CD4-positive, alpha-beta T cell treated with Interleukin-4 for 1 hour (primary cell): ENCODE data around the gene CCN6.
"Not testable (repeated sequence)": the region's sequence is repeated elsewhere in the genome, so short reads cannot be mapped to it uniquely, and the experiment has no call there.

Experiments used
- DNase-seq, 2 donors: peaks; one replicate each; pipeline ENCODE4 v3.0.0-alpha.2; 2020 to 2022

Gene CCN6

DNA sequence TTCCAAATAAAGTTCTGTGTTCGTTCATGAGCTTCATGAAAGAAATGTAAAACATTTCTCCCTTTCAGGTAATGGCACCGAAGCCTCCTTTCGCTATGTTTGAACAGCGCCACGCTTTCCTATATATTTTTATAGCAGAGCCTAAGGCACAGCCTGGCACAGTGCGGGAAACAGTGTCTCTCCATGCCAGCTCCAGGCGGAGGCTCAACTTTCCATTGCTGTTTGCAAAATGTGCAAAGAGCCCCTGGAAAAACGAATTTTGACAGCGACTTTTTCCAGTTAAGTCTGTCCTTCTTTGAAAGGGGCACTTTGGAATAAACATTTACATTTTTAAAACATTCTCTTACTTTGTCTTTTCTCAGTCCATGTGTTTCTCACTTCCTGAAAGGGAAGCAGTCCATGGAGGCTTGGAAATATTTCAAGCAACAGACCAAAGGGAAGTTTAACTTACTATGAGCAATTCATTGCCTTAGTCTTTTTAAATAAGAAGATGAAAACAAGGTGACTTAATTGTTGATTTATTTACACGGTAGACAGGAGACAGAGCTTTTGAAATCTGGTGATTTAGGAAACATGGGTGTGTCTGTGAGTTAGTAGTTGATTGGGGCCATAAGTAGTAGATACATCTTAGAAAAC lies 769 bp downstream of the CCN6 start:
- DNase-seq, result no peak

DNA sequence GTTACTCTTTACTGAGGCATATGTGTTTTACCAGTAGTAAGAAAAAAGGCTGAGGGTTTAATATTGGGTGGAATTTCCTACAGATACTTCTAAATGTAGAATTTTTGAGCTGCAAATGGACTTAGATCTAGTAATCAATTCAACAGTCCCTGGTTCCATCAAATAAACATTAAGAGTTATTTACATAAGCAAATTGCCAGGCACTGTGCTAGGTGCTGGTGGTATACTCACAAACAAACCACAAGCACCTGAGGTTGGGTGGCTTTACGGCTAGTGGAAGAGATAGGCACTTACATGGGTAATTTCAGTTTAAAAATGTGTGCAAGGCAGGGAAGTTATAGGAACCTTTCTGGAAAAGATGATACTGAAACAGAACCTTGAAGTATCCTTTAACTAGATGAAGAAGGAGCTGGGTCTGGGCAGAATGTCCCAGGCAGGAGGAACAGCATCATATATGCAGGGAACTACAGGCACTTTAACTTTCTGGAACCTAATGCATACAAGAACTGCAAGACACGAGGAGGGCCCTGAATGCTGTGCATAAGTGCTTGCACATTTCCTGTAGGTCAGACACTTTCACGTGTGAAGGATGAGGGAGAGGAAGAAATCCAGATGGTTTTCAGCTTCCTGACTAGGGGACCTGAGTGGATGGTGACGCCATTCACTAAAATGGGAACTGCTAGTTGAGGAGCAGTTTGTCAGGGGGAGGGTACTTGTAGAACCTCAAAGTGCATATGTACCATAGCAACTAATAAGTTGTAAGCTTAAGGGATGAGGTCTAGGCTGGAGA lies 4.5 kb downstream of the CCN6 start:
- DNase-seq, result no peak

DNA sequence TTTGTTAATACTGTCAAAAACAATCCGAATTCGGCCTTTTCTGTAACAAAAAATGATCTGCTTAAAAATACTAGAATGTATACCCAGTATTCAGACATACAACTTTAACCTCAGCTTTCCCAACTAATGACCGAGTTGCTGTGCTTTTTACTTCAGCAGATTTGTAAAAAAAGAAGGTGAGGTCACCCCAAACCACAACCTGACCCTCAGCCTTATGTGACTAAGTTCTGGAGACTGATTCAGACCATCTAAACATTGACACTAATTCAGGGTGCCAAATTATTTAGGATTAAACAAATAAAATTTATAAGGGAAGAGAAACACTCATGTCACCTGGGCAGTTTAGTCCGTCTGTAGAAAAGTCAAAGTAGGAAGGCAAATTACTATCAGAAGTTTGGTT lies 7.7 kb downstream of the CCN6 start:
- no peak for DNase-seq

DNA sequence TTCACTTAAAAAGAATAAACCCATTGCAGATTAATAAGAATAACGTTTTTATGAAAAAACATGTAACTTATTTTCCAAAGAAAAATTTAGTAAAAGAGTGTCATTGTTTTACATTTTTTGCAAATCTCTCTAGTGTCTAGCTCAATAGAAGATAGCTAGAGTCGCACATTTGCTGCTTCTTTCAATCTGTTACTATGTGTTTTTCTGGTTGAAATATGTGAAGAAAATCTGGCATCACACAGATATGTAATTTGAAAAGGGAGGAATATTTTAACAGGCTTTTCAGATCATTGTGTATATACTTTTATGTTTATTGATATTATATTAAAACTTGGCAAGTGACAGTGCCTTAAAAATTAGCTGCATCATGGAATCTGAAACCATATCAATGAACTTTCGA lies 9.1 kb downstream of the CCN6 start:
- no peak for DNase-seq

DNA sequence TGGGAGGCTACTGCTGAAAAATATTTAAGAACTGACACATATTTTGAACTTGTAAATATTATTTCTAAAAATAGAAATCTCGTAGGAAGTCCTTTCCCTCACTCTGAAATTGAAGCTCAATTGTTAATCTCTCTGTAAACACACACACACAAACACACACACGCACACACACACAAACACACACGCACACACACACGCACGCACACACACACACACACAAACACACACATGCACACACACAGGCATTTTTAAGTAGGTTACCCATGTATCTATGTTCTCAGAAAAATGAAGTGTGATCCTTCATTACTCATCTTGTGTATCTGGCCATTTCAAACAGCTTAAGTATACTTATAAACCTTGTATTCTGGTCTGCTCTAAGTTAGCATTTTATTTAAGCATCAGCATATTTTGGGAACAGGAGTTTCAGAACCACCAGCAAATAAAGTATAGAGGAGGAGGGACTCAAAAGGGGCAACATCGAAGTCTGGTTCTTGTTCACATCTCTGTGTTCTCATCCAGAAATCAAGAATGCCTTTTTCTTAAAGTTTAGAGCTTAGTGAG lies 11.6 kb downstream of the CCN6 start:
- DNase-seq, result no peak

DNA sequence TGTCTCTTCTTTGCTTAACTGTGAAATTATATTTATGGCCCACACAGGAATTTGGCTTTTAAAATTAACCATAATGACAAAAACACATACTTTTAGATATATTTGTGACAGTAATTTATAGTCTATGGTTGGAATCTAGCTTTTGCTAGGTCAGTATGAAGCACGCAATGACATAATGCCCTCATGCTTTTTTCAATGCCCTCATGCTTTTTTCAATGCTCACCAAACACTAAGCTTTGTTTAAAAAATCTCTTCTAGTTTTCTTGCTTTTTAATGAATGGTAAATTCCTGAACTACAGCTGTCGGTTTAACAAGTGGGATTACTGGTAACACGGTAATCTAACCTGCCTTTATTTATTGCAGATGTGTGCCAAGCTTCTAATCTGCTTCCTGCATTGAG lies 12.7 kb downstream of the CCN6 start:
- no peak for DNase-seq

DNA sequence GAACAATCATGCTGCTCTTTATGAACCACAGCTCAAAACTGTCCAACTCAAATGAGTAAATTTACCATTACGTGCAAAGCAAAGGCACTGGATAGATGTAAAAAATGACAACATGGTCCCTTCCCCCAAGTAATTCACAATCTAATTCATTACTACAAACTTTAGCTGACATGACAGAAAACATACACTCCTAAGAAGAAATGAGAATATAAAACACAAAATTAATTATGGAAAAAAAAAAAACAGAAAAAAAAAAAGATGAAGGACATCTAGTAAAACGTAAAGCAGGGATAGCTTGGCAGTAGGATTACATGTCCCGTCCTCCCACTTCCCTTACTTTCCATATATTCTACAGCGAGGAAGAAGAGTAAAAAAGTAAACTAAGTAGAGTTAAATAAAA lies 27.7 kb downstream of the CCN6 start:
- no peak for DNase-seq

DNA sequence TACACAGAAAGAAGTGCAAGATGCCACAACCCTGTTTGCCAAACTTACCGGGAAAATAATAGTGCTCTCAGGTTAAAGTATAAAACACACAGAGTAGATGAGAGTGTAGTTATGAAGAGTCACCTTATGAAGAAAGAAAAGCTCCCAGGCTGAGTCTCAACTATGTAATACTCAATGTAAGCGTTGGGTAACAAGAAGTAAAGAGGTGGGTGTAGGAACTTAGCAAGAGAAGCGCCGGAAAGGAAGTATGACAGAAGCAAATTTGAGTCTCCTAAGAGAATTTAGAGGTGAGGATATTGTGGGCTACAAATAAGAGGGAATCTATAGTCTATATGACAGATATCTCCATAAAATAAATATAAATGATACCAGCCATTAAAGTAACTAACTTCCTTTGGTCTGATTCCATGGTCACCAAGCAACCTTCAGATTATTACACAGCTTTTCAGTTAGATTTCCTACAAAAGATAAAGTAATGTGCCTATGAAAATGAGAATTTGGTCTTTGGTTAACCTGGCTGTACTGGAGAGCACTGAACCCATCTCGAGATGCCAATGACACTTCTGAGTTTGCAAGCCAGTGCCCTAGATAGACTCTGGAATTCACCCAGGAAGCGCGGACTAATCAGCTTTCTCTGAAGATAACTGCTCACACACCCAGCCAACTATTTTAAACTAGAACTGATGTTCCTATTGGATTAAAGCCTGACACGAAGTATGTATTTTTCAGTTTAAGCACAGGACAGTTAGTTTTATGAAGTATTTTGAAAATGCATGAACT lies 31.6 kb downstream of the CCN6 start:
- DNase-seq, result no peak

DNA sequence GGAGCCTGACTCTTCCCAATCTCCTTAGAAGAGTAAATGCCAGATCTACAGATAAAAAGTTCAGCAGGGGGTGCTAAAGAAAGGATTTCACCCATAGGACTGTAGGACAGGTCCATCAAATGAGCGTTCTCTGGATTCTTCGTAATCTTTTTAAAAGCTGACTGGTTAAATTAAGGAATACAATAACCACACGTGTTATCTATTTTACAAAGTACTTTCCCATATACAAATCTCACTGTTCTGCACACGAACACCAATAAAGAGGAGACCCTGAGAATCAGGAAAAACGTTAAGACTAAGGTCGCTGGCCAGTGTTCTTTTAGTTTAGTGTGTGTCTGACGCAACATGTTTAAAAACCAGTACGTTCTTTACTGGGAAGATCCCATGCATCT lies 32.8 kb downstream of the CCN6 start:
- DNase-seq, result no peak

DNA sequence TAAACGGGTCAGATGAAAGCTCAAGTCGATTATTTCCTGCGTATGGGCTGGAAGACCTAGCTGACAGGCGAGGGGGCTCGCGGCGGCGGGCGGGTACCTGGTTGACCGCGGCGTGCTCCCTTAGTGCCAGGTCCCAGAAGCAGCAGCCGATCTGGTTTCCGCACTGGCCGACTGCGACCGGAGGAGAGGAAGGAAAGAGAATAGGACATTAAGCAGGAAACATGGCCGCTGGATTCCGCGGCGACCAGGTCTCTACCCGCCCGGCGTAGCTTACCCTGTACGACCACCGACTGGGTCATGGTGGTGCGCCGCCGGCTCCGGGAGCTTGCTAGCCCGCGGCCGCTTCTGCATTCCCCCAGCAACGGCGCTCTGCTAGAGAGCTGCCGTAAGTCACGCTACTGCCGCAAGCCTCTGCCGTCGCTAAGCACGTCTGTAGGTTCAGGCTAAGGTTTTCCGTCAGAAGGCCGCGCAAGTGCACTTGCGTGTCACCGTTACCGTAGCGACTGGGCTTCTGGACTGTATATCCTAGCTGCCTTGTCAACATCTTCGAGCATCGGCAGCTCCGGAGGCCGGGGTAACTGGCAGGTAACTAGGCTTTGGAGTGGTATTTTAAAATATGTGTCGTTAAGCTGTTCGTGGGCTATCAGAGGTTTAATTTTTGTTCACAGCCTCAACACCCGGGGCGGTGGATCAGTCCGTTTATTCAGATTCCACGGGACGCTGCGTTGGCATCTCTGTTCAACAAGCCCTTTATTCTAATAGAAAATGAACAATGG lies 33.4 kb downstream of the CCN6 start, which contains the start of the genes FAM229B and TUBE1:
Gene FAM229B, plus strand, starts transcription at position 456 of the 776 bp plus-strand sequence. CDS start 11,693 bp downstream, outside the sequence.
Gene TUBE1, minus strand, starts transcription at position 347 of the 776 bp plus-strand sequence. Its CDS starts 48 bp downstream, at position 299.
- DNase-seq, result peak; percentile 95 to 97

DNA sequence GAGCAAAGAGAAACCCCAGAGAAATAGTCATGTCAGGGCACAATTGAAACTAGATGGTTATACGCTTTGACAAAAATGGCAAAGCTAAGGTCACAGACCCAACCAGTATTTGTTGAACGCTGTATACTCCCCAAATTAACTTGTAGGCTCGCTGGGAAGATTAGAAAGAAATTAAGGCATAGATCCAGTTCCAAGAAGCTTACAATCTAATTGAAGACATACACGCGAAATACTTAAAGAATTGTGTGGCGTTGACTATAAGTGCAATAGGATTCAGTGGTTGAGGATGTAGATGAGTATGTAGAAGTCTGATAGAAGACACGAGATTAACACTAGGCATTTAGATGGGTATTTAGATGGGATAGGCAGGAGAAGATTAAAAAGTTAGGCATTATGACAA lies 34.0 kb downstream of the CCN6 start:
- no peak for DNase-seq

DNA sequence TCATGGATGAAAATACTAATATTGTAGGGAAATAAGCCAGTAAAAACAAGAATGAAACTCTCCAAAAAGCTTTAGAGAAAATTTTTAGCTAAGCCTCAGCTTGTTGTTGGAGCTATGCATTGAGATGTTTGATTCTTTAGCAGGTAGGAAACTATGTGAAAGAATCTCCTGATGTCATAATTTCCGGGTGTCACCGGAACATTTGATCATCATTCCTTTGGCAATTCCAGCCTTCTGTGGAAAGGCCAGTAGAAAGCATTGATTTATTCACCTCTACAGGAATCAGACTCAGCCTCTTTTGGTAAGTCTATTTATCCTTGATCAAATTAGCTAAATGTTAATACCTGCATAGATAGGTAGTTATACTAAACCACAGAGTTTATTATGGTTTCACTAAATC lies 43.0 kb downstream of the CCN6 start:
- DNase-seq, result no peak

DNA sequence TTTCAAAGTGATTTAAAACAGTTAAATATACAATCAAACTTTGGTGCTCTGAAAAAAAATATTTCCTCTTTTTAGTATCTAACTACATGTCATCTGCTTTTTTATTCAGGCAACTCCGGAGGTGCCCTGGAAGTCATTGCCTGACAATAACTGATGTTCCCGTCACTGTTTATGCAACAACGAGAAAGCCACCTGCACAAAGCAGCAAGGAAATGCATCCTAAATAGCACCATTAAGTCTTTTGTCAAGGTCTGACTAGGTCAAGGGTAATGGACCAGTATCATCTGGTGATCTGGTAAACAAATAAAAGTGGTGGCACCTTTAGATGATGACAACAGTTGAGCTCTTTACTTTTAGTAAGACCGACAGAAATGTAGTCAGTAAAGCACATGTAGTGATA lies 46.7 kb downstream of the CCN6 start:
- no peak for DNase-seq

DNA sequence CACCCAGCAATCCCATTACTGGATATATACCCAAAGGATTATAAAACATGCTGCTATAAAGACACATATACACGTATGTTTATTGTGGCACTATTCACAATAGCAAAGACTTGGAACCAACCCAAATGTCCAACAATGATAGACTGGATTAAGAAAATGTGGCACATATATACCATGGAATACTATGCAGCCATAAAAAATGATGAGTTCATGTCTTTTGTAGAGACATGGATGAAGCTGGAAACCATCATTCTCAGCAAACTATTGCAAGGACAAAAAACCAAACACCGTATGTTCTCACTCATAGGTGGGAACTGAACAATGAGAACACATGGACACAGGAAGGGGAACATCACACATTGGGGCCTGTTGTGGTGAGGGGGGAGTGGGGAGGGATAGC lies 52.1 kb downstream of the CCN6 start:
- not testable (repeated sequence) for DNase-seq

DNA sequence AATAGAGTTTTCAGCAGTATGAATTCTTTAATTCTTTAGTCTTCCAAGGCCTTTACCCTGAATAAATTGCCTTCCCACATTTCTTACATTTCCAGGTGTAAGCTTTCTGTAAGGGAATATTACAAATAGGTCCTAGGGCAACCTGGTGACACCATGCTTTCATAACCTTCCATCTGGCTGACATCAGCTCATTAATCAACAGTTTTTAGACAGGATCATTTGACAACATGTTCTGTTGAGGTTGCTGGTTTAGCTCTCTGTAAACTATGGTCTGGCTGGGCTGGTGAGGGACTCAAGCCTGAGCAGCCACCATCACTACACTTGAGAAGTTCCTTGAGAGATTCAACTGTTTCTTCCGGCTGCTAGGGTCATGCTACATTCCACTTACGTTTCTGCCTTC lies 52.7 kb downstream of the CCN6 start:
- no peak for DNase-seq

DNA sequence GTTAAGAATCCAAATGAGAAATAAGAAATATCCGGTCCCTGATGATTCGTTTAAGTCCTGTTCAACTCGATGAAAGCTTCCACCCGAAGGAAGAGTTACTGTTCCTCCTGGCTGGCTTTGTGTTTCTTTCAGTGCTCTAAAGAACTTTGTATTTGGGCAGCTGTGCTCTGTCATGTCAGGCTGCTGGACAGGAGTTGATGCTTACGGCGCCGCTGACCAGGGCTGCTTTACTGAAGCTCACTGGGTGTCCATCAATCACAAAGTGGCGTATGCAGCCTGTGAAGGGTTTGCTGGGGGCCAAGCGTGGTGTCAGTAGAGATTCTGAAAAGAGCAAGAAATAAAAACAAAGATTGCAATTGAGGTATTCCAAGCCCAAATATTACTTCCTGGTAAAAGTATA lies 55.4 kb downstream of the CCN6 start:
- DNase-seq, result no peak

DNA sequence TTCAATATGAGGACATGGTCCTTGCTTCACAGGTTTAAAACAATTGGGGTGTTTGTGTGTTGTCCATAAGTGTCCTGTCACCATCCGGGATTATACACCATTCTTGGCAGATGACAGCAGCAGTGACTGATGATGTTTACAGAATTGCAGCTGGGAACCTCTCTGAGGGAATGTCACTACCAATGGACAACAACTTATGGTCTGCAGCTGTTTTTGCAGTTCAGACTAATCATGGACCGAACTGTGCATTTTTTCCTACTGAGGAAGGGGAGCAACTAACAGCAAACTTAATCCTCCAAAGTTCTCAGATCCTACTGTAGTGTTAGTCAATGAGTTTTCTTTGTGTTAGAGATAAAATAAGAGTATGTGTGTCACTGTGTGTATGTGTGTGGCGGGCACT lies 59.5 kb downstream of the CCN6 start:
- no peak for DNase-seq

DNA sequence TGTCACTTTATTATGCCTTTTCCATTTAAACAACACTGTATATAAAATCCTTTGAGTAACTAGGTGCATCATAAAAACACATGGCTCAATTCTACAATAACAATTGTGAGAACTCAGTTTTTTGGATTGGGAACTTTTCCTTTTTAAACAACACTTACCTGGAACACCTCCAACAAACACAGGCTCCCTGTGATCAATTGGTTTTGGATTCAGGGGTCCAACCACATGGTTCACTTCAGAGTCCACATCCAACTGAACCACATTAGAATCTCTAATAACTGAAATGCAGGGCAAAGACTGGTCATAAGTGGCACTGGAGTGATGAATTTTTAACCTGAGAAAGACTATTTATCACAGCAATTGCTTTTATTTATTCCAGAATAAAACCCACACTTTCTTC lies 60.0 kb downstream of the CCN6 start:
- DNase-seq, result no peak

DNA sequence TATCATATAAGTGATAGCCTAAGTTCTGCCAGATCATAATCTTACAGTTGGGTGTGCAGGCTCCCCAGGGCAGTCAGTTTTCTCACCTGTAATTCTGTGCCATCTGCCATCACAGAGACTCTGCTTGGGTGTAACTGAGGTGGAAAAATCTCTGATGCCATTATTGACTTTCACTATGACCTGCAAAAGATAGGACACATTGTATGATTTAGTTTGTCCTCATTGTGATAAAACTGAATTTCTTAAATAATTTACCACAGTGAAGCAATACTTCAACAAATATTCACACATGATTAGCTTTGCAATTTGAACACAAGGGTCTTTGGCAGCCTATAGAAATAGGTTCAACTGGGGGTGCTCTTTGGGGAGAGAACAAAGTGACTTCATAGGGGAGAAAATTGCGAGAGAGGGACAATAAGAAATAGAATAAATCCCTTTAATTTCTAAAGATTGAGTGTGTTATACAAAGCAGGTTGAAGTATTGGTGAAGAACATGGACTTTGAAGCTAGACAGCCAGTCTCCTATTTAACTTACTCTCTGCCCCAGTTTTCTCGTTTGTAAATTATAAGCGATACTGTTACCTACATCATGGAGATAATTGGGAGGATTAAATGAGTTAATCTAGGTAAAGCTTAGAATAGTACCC lies 60.8 kb downstream of the CCN6 start:
- DNase-seq, result no peak

DNA sequence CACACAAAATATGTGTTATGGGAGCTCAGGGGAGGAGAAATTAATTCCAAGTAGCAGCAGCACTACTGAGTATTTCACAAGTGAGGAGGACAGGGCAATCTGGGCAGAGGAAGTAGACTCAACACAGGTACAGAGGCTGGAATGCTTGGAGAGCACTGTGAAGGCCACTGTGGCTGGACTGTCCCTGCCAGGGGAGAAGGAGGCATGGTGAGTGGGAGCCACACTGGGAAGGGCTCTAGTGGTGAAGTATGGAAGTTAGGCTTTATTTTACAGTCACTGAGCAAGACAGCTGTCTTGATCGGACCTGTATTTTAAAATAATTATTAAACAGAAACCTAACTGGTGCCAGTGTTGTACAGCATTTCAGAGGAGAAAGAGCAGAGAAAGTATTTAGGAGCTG lies 62.3 kb downstream of the CCN6 start:
- DNase-seq, result no peak

DNA sequence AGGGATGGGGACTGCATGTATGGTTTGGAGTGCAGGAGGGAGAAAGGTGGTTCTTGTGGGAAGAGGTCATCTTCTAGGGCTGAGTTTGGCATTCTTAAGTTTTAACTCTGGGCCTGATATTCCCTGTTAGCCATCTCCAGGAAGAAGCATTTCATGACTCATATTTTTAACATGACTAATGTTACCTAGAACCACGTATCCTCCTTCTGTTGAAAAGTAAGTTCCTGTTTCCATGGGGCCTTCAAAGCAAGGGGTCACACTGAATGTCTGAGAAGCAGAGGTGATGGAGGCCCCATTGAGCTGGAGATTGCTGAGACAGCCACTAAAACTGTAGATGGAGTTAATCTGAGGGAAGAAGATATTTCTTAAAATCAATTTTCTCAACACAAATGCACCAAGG lies 63.6 kb downstream of the CCN6 start:
- no peak for DNase-seq

DNA sequence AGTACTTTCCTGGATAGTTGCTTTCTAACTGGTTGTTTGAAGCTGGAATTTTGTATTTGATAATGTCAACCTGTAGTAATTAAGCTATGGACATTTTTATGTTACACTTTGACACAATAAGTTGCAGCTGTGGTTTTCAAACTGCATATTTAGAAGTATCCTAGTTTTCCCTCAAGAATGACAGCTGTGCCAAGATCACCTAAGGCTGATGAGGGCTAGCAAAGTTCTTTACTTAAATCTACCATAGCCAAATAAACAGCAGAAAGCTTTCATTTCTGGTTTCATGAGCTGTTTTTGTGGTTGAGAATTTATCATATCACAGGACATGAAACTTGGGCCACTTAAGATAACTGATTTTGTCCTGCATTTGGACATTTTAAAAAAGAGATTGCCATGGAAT lies 64.1 kb downstream of the CCN6 start:
- DNase-seq, result no peak
